NAMALWA (cell line): Measurements from ENCODE around the gene CCDC187.
"Not testable (repeated sequence)": the region's sequence is repeated elsewhere in the genome, so short reads cannot be mapped to it uniquely, and the experiment has no call there.

Experiments
- DNase-seq: peaks from one replicate; pipeline ENCODE4 v3.0.0-alpha.2; 2015; ENCODE audit warnings: low spot score

Gene CCDC187

GRCh38 chr9:136326761-136327303, 22.9 kb upstream of the CCDC187 start:
- no peak for DNase-seq

GRCh38 chr9:136326061-136326760, 22.3 kb upstream of the CCDC187 start:
- DNase-seq: no peak

- no peak for DNase-seq
Measured at GRCh38 chr9:136325358-136325757, 21.5 kb upstream of the CCDC187 start.

GRCh38 chr9:136324501-136325300, 20.8 kb upstream of the CCDC187 start:
- DNase-seq: no peak

GRCh38 chr9:136323371-136323789, 19.5 kb upstream of the CCDC187 start:
- no peak for DNase-seq

GRCh38 chr9:136322756-136323330, 18.9 kb upstream of the CCDC187 start:
- DNase-seq: no peak

GRCh38 chr9:136321561-136321960, 17.7 kb upstream of the CCDC187 start:
- no peak for DNase-seq

GRCh38 chr9:136320972-136321371, 17.1 kb upstream of the CCDC187 start:
- DNase-seq: not testable (repeated sequence)

- not testable (repeated sequence) for DNase-seq
Measured at GRCh38 chr9:136319955-136320354, 16.1 kb upstream of the CCDC187 start.

- not testable (repeated sequence) for DNase-seq
Measured at GRCh38 chr9:136319244-136319643, 15.3 kb upstream of the CCDC187 start.

- DNase-seq: no peak
Measured at GRCh38 chr9:136318776-136319241, 14.9 kb upstream of the CCDC187 start.

- peak; percentile 66 for DNase-seq
Measured at GRCh38 chr9:136318111-136318775, 14.3 kb upstream of the CCDC187 start.

GRCh38 chr9:136317695-136318094, 13.8 kb upstream of the CCDC187 start:
- DNase-seq: no peak

GRCh38 chr9:136316896-136317676, 13.2 kb upstream of the CCDC187 start:
- DNase-seq: no peak

- DNase-seq: no peak
Measured at GRCh38 chr9:136316271-136316751, 12.4 kb upstream of the CCDC187 start.

- DNase-seq: no peak
Measured at GRCh38 chr9:136314944-136315343, 11.1 kb upstream of the CCDC187 start.

- no peak for DNase-seq
Measured at GRCh38 chr9:136314056-136314416, 10.1 kb upstream of the CCDC187 start.

GRCh38 chr9:136313111-136314055, 9.5 kb upstream of the CCDC187 start:
- DNase-seq: no peak

- peak; percentile 68 for DNase-seq
Measured at GRCh38 chr9:136312436-136312835, 8.5 kb upstream of the CCDC187 start.

- no peak for DNase-seq
Measured at GRCh38 chr9:136312009-136312375, 8.1 kb upstream of the CCDC187 start.
